HTERT RPE-1 (cell line): ENCODE measurements around the gene ARSK.

ENCODE experiments used
- in situ Hi-C: fragments of 300-500 bp; cut with MboI; formaldehyde crosslinking; loops from 4 replicates; pipeline ENCODE4 v1.14.3; 2020; ENCODE audit warnings: low sequenced_read_pairs

ARSK gene

DNA sequence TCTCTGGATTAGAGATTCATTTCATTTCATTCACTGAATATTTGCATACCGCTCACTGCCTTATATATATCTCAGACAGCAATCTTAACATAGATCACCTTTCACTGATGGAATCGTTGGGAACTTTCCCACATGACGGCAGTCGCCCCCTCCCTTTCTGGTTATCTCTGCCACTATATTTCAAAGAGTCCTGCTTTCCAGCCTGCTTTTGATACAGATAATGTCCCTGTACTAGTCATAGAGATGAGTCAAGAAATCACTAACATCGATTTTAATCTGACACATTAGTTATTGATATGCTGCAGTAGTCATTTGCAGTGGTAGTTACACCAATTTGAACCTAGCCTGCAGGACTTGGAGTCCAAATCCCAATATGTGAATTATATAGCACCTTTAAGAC is 8.5 kb downstream of the ARSK start:
- in situ Hi-C loops, result no loop called here

DNA sequence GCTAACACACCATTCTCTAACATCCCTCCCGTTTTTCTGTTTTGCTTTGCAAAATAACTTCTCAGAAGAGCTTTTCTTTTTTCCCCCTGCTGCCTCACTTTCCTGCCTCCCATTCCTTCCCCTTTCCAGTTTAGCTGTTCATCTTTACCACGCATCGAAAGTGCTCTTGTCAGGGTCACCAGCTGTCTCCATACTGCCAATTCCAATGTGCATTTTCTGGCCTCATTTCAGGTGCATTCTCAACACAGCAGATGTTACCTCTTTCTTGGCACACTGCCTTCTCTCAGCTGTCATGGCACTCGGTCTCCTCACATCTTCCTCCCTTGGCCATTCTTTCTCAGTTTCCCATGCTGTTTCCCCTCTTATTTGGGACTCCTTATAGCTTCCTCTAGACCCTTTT is 9.5 kb downstream of the ARSK start:
- in situ Hi-C loops, result no loop called here

DNA sequence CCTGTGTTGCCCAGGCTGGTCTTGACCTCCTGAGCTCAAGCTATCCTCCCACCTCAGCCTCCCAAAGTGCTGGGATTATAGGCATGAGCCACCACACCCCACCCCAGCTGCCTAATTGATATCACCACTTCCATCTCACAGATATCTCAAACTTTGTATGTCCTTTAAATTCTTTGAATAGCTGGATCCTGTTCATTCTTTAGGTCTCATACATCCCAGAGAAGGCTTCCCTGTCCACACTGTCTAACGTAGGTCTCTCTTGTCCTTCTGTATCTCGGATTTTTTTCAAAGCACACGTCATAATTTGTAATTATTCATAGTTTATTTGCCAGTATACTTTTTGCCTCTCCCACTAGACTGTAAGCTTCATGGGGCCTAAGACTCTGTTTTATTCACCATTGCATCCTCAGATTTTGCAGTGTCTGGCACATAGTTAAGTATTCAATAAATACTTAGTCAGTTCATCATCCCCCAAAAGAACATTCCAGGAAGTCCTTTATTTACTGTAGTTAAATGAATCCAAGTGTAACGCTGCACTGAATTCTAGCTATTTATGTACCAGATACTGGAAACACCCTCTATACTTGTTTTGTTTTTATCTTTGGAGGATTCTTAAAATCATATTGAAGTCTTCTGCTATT is 10.5 kb downstream of the ARSK start:
- in situ Hi-C loops, result no loop called here

DNA sequence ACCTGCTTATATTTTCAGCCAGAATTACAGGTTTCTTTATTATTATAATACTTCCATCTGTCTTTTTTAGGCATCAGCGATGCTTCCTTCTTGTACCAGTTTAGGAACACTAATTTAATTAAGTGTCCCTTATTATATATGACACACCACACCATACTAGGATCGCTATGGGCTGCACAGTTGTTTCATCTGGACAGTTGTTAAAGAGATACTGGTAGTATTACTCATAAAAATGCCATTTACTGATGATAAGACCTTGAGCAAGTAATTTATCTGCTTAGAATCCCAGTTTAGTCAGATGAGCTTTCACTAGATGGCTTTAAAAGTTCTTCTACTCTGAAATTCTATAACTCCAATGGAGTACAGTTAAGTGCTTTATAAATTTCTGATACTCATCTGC is 17.1 kb downstream of the ARSK start:
- in situ Hi-C loops, result no loop called here

DNA sequence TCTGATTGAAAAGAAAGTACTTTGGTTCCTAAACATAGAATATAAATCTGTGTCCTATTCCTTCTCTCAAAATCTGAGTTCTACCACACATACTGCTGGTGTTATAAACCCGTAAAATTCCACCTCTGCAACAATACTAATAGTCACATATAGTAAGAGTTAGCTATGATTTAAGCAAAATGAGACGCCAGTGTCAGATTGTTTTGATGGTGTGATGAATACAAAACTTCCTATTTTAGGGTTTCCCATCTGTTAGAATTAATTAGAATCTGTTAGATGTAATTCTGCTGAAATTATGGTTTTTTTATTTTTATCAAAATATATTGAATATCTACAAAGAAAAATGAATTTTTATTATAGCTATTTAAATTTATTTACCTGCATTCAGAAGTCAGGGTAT is 26.7 kb downstream of the ARSK start:
- in situ Hi-C loops, result no loop called here

DNA sequence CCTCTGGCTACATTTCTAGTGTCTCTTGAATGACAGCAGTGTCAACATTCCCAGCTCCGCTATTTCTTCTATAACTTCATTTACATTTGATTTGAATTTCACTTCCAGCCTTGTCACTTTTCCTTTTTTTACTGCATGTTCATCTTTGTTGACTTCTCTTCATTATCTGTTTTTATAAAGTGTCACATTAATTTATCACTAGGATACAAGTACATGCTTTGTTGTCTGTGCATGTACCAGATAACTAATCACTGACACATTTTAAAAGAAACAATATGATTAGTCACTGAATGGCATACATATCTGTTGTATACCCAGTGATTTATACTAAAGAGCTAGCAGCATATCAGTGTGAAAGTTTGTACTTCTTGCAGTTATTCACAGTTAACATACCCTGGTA is 29.1 kb downstream of the ARSK start:
- in situ Hi-C loops, result no loop called here

DNA sequence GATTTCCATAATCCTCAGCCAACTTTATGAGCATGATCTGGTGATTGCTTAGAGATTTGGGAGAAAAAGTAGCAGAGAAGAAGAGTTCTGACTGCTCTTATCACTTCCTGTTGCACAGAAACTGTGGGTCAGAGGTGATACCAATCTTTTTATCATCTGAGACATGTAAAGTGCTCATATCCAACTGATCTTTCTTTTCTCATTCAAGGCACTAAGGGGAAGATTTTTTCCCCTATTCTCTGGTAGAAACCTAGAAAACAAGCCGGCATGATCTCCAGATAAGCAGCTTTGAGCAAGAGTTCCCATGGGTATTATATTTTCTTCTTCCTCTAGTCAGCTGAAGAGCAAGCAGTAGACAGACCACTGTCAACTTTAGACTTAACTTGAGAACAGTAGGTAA is 36.0 kb downstream of the ARSK start:
- in situ Hi-C loops, result no loop called here

DNA sequence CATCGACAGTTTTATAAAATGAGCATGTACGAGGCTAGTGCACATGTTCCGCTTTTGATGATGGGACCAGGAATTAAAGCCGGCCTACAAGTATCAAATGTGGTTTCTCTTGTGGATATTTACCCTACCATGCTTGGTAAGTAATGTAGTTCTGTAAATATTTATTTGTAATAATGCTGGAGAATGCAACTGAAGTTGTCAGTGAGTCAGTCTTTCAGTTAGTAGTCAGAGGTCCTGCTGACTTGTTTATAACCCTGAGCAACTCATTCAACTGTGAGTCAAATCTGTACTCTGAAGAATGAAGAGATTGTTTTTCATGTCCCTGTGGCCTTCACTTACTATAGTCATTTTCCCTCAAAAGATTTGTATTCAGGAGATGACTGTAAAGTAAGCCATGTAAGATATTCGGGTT is 36.6 kb downstream of the ARSK start:
- in situ Hi-C loops, result no loop called here

DNA sequence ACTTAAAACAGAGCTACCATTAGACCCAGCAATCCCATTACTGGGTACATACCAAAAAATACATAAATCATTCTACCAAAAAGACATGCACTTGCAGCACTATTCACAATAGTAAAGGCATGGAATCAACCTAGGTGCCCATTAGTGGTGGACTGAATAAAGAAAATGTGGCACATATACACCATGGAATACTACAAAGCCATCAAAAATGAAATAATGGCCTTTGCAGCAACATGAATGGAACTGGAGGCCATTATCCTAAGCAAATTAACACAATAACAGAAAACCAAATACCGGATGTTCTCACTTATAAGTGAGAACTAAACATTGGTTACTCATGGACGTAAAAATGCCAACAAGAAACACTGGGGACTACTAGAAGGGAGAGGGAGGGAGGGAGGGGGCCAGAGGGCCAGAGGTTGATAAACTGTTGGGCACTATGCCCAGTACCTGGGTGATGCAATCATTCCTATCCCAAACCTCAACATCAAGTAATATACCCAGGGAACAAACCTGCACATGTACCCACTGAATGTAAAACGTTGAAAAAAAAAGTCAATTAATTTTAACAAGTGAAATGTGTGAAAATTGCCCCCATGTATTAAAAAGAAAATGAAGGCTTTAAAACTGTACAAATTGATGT is 40.5 kb downstream of the ARSK start:
- in situ Hi-C loops, result no loop called here

DNA sequence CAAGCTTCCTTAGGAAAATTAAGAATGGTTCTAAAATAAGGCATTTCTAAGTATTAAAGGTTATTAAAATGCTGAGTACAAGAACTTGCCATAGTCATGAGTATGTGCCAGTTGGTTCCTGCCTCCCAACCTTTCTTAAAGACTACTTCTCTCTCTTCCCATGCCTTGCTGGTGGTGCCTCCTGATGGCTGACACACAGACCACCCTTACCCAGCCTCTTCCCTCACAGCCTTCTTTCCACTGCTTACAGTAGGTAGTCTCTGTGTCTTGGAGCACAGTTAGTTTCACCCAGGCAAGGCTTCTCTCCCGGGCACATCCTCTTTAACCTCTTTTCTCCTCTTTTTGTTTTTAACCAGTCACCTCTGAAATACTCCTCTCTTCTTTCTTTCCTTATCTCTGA is 44.4 kb downstream of the ARSK start:
- in situ Hi-C loops, result no loop called here

DNA sequence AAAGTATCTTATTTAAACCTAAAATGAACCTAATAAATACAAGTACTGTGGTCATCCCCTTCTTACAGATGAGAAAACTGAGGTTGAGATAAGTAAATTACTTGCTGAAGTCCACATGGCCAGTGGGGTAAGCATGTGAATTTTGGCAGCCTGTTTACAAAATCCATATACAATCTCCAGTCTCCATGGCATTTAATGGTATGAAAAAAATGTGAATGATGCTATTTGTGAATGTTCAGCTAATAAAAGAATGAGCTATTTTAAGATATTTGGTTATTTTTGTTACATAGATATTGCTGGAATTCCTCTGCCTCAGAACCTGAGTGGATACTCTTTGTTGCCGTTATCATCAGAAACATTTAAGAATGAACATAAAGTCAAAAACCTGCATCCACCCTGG is 45.7 kb downstream of the ARSK start:
- in situ Hi-C loops, result no loop called here

DNA sequence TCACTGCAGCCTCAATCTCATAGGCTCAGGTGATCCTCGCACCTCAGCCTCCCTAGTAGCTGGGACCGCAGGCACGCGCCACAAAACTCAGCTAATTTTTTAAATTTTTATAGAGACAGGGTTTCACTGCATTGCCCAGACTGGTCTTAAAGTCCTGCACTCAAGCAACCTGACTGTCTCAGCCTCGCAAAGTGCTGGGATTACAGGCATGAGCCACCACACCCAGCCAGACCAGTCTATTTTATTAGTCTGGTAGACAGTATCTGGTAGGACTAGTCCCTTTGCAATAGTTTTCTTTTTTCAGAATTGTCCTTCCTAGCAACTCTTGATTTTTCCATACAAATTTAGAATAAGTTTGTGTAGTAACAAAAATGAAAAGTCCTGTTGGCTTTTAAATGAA is 50.9 kb downstream of the ARSK start:
- in situ Hi-C loops, result no loop called here

DNA sequence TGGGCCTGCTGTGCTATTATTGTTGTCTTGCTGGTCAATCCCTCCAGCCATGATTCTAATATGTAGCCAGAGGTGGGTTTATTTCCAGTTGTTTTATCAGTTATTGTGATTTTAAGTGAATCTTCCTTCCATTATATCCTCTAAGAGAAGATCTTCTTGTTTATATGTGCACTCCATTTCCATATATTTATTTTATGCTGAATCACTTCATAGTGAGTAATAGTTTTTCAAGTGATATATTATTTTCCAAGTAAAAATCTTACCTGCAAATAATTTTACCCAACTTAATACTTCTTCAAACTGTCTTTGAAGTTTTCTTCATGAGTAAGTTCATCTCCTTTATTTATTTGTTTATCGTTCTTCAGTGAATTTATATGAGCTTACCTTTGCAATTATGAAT is 51.5 kb downstream of the ARSK start:
- in situ Hi-C loops, result no loop called here

DNA sequence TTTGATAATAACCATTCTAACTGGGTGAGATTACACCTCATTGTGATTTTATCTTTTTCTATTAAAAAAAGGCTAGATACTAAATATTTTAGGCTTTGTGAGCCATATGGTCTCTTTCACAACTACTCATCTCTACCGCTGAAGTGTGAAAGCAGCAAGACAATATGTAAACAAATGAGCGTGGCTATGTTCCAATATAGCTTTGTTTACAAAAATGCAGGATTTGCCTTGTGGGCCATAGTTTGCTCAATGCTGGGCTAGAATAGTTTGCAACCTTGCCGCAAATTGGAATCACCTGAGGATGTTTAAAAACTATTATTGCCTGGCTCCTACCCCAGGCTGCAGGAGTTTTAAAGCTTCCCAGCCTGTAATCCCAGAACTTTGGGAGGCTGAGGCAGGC is 54.8 kb downstream of the ARSK start:
- in situ Hi-C loops, result no loop called here

DNA sequence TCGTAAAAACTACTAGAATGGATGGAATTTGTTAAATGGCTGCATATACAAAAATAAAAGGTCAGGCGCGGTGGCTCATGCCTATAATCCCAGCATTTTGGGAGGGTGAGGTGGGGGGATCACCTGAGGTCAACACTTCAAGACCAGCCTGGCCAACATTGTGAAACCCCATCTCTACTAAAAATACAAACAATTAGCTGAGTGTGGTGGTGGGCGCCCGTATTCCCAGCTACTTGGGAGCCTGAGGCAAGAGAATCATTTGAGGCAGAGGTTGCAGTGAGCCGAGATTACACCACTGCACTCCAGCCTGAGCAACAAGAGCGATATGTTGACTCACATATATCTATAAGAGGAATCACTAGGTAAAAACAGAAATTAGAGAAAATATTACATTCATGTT is 55.6 kb downstream of the ARSK start:
- in situ Hi-C loops, result no loop called here

DNA sequence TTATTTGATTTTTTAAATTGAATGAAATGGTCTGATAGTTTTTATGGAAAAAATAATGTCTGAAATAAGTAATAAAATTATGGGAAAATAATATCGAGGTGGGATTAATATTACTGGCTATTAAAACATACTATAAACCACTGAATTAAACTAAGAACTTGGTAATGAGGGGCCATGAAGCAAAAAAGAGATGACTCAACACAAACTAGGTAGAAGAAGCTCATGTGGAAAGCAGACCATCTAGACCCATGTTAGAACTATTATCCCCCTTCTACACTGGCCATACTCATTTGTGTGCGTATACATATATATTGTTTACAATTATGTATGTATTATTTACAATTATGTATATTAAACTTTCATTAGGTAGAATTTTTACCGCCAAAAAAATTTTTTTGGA is 56.5 kb downstream of the ARSK start:
- in situ Hi-C loops, result no loop called here

DNA sequence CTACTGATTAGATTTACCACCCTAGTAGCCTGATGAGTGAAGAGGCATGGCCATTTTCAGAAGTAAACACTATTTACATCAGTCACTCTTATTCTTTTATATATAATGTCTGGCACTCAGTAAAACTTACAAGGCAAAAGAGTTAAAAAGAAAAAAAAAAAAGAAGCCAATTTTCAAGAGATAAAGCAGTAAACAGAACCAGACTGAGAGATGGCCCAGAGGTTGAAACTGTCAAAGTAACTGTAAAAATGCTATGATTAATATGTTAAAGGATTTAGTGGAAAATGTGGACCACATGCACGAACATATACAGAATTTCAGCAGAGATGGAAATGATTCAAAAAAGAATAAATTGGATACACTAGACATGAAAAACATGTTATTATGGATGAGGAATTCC is 58.6 kb downstream of the ARSK start:
- in situ Hi-C loops, result no loop called here

DNA sequence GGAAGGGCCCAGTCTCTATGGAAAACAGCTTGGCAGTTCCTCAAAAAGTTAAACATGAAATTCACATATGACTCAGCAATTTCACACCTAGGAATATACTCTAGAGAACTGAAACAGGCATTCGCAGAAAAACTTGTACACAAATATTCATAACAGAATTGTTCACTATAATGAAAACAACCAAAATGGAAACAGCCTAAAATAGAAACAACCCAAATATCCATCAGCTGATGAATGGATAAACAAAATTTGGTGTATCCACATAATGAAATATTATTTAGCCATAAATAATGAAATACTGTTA is 60.2 kb downstream of the ARSK start:
- in situ Hi-C loops, result no loop called here

DNA sequence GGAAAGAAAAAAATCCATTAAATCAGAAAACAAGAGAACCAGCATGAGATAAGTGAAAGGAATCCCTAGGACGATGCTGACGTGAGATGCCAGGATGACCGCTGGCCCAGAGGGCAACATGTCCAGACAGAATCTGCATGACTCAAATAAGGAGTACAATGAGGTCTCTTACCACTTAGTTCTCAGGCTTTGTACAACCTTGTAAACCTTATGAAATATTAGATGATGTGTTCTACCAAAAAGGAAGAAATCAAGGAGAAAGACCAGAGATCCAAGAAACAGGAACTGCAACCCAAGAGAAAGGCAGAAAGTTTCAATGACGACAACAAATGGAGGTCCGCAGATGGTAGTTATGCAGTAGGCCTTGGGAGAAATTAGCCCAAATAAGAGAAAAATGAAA is 62.2 kb downstream of the ARSK start:
- in situ Hi-C loops, result no loop called here

DNA sequence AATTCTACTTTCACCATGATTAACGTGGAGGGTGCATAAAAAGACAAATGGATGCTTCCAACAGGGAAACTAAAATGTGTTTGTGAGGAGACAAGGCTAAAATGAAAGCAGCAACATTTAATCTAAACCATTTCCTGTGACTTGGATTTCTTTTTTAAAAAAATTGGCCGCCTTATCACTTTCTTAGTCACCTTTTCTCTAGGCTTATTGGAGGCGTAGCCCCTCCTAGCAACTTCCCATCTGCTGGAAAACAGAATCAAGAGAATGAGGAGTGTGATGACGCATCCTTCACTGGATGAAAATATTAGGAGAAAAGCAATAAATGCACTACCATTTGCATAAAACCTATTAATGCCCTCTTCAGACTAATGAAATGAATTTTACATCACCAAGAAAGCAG is 64.2 kb downstream of the ARSK start:
- in situ Hi-C loops, result no loop called here

DNA sequence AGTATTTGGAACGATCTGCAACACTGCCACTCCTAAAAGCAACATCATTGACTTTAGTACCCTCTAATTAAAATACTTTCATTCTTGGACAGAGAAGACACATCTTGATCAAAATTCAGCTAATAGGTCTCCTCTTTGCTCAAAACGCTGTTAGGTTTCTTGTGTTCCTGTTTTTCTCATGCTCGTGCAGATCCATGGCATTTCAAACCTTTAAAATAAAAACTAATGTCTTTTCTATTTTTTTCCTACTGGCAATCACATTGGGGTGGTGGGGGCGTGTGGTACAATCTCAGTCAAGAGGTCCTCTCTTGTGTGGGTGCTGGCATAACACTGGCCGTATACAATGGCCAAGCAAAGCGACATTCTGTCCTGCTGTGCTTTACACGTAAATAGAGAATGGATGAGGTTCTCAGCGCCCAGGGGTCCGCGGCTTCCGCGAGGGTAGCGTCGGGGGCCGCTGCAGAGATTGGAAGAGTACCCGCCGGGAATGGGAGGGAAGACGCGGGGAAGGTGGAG is 64.7 kb downstream of the ARSK start:
- in situ Hi-C loops, result no loop called here

DNA sequence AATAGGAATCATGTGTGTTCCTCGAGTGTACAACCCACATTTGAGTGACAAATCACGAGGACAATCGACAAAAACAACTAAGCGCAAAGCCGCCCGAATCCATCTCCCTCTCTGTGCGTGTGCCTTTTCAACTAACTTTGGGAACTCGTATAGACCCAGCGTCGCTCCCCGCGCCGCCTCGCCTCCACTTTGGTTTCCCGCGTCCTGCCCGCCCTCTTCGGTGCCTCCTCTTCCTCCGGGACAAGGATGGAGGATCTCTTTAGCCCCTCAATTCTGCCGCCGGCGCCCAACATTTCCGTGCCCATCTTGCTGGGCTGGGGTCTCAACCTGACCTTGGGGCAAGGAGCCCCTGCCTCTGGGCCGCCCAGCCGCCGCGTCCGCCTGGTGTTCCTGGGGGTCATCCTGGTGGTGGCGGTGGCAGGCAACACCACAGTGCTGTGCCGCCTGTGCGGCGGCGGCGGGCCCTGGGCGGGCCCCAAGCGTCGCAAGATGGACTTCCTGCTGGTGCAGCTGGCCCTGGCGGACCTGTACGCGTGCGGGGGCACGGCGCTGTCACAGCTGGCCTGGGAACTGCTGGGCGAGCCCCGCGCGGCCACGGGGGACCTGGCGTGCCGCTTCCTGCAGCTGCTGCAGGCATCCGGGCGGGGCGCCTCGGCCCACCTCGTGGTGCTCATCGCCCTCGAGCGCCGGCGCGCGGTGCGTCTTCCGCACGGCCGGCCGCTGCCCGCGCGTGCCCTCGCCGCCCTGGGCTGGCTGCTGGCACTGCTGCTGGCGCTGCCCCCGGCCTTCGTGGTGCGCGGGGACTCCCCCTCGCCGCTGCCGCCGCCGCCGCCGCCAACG is 65.3 kb downstream of the ARSK start, which contains the start of gene GPR150:
GPR150 (plus strand) TSS at position 58 of the 840 bp plus-strand sequence; CDS start at position 247, 189 bp downstream.
- in situ Hi-C loops, result no loop called here
